ENCODE measurements around the gene SYTL3.
"Not testable (repeated sequence)": the region's sequence is repeated elsewhere in the genome, so short reads cannot be mapped to it uniquely, and the experiment has no call there.

GRCh38 chr6:158792505-158792904 lies 142.7 kb downstream of the SYTL3 start:
- TF ChIP-seq CTCF, EP300 (IDR thresholded peaks at IDR 0.05): not testable (repeated sequence)
